IPS-18a (cell line): ENCODE data around the gene PRRX1.

Experiments
- H3K27ac ChIP-seq: one replicate; pipeline ENCODE4 v1.5.1; 2013; ENCODE audit warnings: low read length
- H3K27me3 ChIP-seq: one replicate; pipeline ENCODE4 v1.6.1; 2013; ENCODE audit warnings: mild to moderate bottlenecking, low read length; ENCODE audit not compliant: control insufficient read depth, insufficient read depth
- H3K36me3 ChIP-seq: one replicate; pipeline ENCODE4 v1.6.1; 2013; ENCODE audit warnings: low read depth, low read length; ENCODE audit not compliant: control insufficient read depth
- H3K4me1 ChIP-seq: one replicate; pipeline ENCODE4 v1.6.1; 2013; ENCODE audit warnings: low read depth, low read length; ENCODE audit not compliant: control insufficient read depth
- H3K4me3 ChIP-seq: one replicate; pipeline ENCODE4 v1.5.1; 2013; ENCODE audit warnings: low read length
- H3K9ac ChIP-seq: one replicate; pipeline ENCODE4 v1.6.1; 2013; ENCODE audit warnings: mild to moderate bottlenecking, low read length, moderate library complexity
- H3K9me3 ChIP-seq: one replicate; pipeline ENCODE4 v1.6.1; 2013; ENCODE audit warnings: low read depth, low read length; ENCODE audit not compliant: control insufficient read depth

PRRX1 gene

DNA sequence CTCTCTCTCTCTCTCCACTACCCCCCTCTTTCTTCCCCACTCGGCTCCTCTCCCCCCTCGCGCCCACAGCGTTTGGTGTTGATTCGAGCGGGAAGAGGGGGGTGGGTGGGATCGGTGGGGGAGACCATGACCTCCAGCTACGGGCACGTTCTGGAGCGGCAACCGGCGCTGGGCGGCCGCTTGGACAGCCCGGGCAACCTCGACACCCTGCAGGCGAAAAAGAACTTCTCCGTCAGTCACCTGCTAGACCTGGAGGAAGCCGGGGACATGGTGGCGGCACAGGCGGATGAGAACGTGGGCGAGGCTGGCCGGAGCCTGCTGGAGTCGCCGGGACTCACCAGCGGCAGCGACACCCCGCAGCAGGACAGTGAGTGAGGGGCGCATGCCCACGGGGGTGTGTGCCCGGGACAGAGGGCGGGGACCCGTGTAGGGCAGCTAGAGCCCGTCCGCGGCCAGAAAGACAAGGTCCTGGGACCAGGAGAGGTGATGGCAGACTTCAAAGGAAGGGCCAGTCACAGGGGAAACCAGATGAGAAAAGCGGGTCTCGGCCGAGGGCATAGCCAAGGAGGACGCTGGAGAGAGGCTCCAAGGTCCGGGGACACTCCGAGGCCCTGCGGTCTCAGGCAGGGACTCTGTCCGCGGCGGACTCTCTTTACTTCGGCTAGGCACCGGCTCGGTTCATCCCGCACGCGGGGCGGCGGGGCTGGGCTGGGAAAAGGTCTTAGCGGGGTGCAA is at the start of gene PRRX1:
Gene PRRX1 (plus strand): TSS at position 39 of the 735 bp plus-strand sequence. CDS start 88 bp downstream, at position 127.
- Histone ChIP-seq H3K4me3 (peak within 1 kb of the TSS; percentile 71), H3K9me3 (no peaks in the 10 kb centered on the region), H3K27me3 (peaks cover 100% of the 10 kb centered on the region), H3K27ac (no peak within 1 kb of the TSS), H3K4me1 (peaks cover 57% of the 10 kb centered on the region), H3K36me3 (no peaks in the 10 kb centered on the region), H3K9ac (peak within 1 kb of the TSS; percentile 7)

- no peaks in the 10 kb centered on the region for H3K27me3 ChIP-seq
- no peaks in the 10 kb centered on the region for H3K4me1 ChIP-seq
- H3K27ac ChIP-seq, result no peak overlapping the region
- no peak overlapping the region for H3K9ac ChIP-seq
- H3K36me3 ChIP-seq, result no peaks in the 10 kb centered on the region
- no peaks in the 10 kb centered on the region for H3K9me3 ChIP-seq
- no peak overlapping the region for H3K4me3 ChIP-seq
Observed at GRCh38 chr1:170617591-170618330, 46.2 kb upstream of the PRRX1 start.

- H3K9ac ChIP-seq, result no peak overlapping the region
- H3K4me1 ChIP-seq, result no peaks in the 10 kb centered on the region
- H3K36me3 ChIP-seq, result no peaks in the 10 kb centered on the region
- no peaks in the 10 kb centered on the region for H3K27me3 ChIP-seq
- no peak overlapping the region for H3K27ac ChIP-seq
- H3K4me3 ChIP-seq, result no peak overlapping the region
- no peaks in the 10 kb centered on the region for H3K9me3 ChIP-seq
Observed at GRCh38 chr1:170618421-170618820, 45.5 kb upstream of the PRRX1 start.

DNA sequence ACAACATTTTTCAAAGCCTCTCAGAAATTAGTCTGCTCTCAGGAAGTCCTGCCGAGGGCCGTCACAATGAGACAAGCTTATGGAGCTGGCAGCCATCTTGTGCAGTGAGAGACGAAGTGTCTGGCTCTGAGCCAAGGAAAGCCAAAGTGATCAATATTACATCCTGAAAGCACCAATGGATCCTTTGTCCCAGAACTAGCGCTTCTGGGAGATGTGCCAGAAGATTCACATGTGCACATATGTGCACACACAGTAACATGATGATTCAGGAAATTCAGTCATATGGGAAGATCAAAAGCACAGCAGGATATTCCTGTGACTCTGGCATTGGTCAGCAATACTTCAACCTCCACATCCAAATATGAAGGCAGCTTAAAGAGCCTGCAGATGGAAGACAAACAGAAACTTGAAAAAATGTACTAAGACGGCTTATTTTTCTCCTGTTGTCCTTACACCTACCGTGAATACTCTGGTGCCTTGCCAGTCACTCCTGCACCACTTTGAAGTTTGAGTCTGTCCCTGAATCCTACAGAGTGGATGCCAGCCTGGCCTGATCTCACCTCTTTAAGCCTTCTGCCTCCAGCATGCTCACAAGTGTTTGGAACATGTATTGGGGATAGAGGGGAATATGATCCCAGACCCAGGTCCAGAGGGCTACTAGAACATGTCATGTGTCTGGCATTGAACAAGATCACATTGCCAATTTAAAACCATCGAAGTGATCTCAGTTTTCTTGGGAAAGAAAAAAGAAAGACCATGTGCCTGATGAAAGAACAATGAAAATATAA is 44.5 kb upstream of the PRRX1 start:
- Histone ChIP-seq H3K9ac (no peak overlapping the region), H3K36me3 (no peaks in the 10 kb centered on the region), H3K27me3 (no peaks in the 10 kb centered on the region), H3K9me3 (no peaks in the 10 kb centered on the region), H3K4me3 (no peak overlapping the region), H3K4me1 (no peaks in the 10 kb centered on the region), H3K27ac (no peak overlapping the region)

DNA sequence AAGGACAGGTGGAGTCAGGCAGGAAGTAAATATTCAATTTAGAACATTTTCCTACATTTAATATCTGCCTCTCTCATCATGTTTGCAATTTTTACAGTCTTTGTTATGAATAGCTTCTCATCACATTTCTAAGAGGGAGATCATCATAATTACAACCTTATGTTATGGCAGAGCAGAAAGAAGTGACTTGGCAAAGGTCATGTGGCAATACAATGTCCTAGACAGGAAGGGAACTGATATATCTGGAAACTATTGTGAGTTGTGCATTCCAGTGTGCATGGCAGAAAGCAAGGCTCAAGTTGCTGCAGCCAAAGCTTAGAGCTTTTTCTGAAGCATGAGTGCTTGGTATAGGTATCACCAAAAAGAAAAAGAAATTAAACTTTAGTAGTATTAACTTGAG is 43.8 kb upstream of the PRRX1 start:
- no peaks in the 10 kb centered on the region for H3K4me1 ChIP-seq

GRCh38 chr1:170623171-170623570 is 40.8 kb upstream of the PRRX1 start:
- Histone ChIP-seq H3K4me3 (no peak overlapping the region), H3K9me3 (no peaks in the 10 kb centered on the region), H3K4me1 (no peaks in the 10 kb centered on the region), H3K36me3 (no peaks in the 10 kb centered on the region), H3K9ac (no peak overlapping the region), H3K27me3 (no peaks in the 10 kb centered on the region), H3K27ac (no peak overlapping the region)

More for the DNA sequence above, 43.8 kb upstream of the PRRX1 start:
- no peaks in the 10 kb centered on the region for H3K9me3 ChIP-seq
- H3K27me3 ChIP-seq, result no peaks in the 10 kb centered on the region
- H3K36me3 ChIP-seq, result no peaks in the 10 kb centered on the region
- no peak overlapping the region for H3K9ac ChIP-seq
- no peak overlapping the region for H3K27ac ChIP-seq
- H3K4me3 ChIP-seq, result no peak overlapping the region

DNA sequence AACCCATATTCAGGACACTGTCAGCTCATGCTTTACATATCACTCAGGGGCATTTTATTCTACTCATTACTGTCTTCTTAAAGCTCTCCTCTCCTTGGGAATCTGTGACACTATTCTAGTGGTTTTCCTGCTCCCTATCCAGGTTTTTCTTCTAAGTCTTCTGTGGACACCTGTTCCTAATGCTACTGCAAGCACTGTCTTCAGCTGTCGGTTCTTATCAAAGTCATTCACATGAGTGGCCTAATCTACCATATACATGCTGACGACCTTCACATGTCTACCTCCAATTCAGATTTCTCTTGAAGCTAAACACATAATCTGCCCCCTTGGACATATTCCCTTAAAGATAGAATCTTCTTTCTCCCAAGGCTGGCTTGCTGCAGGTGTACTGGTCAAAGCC is 39.8 kb upstream of the PRRX1 start:
- H3K9me3 ChIP-seq, result no peaks in the 10 kb centered on the region
- no peak overlapping the region for H3K4me3 ChIP-seq
- H3K36me3 ChIP-seq, result no peaks in the 10 kb centered on the region
- no peak overlapping the region for H3K9ac ChIP-seq
- no peaks in the 10 kb centered on the region for H3K4me1 ChIP-seq
- no peak overlapping the region for H3K27ac ChIP-seq
- H3K27me3 ChIP-seq, result no peaks in the 10 kb centered on the region

- Histone ChIP-seq H3K27me3 (no peaks in the 10 kb centered on the region), H3K4me1 (no peaks in the 10 kb centered on the region), H3K36me3 (no peaks in the 10 kb centered on the region), H3K9ac (no peak overlapping the region), H3K4me3 (no peak overlapping the region), H3K9me3 (no peaks in the 10 kb centered on the region), H3K27ac (no peak overlapping the region)
Observed at GRCh38 chr1:170630977-170631376, 33.0 kb upstream of the PRRX1 start.

GRCh38 chr1:170634293-170634692 is 29.6 kb upstream of the PRRX1 start:
- no peak overlapping the region for H3K9ac ChIP-seq
- no peak overlapping the region for H3K4me3 ChIP-seq
- H3K4me1 ChIP-seq, result no peaks in the 10 kb centered on the region
- H3K9me3 ChIP-seq, result no peaks in the 10 kb centered on the region
- no peaks in the 10 kb centered on the region for H3K27me3 ChIP-seq
- H3K36me3 ChIP-seq, result no peaks in the 10 kb centered on the region
- H3K27ac ChIP-seq, result no peak overlapping the region

DNA sequence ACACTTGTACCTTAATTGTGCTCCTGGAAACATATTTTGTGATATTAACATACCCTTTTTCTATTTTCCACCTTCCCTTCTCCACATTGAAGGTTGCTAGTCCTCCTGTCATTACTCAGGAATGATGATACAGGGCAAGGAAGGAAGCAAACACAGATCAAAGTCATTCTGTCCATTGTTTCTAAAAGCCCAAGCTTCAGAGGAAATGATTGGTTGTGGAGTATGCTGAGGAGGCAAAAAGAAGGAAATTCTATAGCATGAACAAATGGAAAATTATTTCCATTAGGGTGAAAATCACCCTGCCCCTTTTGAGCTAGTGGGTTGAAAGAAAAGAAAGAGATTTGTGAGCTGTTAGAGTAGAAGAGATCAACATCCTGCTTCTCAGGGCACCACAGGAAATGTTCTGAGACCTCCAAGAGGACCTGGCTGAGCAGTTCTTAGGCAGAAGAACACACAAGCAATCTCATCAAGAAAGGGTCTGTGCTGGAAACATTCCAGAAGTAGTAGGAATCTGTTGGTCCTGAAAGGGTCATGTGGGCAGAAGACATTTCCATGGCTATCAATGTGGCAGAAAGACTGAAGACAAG is 29.0 kb upstream of the PRRX1 start:
- H3K9me3 ChIP-seq, result no peaks in the 10 kb centered on the region
- H3K4me3 ChIP-seq, result no peak overlapping the region
- no peak overlapping the region for H3K27ac ChIP-seq
- no peaks in the 10 kb centered on the region for H3K27me3 ChIP-seq
- H3K36me3 ChIP-seq, result no peaks in the 10 kb centered on the region
- H3K9ac ChIP-seq, result no peak overlapping the region
- H3K4me1 ChIP-seq, result no peaks in the 10 kb centered on the region

DNA sequence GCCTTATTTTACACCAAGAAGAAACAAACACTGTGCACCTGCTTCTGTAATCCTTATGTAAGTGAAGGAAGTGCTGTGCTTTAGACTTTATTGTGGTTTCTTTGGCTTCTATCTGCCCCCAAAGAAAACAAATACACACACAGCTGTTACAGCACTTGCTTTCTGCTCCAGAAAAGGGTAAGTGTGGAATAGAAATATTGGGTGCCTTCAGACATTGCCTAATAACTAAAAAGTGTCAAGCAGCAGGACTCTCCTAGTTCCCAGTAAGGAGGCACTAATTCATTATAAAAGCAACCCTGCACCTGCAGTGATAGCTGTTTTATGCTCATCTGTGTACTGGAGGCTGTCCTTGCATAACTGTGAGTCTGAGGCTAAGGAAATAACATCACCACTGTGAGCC is 23.4 kb upstream of the PRRX1 start:
- H3K36me3 ChIP-seq, result no peaks in the 10 kb centered on the region
- no peak overlapping the region for H3K27ac ChIP-seq
- no peaks in the 10 kb centered on the region for H3K9me3 ChIP-seq
- H3K27me3 ChIP-seq, result no peaks in the 10 kb centered on the region
- H3K4me1 ChIP-seq, result no peaks in the 10 kb centered on the region
- no peak overlapping the region for H3K9ac ChIP-seq
- no peak overlapping the region for H3K4me3 ChIP-seq
